Measurements from ENCODE around the gene POLDIP3.

POLDIP3 gene

DNA sequence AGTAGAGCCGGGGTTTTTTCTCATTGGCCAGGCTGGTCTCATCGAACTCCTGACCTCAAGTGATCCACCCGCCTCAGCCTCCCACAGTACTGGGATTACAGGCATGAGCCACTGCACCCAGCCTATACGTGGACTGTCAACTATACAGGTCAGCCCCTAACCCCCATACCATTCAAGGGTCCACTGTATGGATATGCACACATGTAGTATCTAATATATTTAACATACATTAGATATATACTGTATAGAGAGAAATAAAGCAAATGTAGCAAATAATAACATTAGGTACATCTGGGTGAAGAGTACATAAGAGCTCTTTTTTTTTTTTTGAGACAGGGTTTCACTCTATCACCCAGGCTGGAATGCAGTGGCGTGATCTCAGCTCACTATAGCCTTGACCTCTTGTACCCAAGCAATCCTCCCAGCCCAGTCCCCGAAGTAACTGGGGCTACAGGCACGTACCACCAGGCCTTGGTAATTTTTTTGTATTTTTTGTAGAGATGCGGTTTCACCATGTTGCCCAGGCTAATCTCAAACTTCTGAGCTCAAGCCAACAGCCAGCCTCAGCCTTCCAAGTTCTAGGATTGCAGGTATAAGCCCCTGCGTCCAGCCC lies 27.2 kb upstream of the POLDIP3 start:
- no peak for DNase-seq

DNA sequence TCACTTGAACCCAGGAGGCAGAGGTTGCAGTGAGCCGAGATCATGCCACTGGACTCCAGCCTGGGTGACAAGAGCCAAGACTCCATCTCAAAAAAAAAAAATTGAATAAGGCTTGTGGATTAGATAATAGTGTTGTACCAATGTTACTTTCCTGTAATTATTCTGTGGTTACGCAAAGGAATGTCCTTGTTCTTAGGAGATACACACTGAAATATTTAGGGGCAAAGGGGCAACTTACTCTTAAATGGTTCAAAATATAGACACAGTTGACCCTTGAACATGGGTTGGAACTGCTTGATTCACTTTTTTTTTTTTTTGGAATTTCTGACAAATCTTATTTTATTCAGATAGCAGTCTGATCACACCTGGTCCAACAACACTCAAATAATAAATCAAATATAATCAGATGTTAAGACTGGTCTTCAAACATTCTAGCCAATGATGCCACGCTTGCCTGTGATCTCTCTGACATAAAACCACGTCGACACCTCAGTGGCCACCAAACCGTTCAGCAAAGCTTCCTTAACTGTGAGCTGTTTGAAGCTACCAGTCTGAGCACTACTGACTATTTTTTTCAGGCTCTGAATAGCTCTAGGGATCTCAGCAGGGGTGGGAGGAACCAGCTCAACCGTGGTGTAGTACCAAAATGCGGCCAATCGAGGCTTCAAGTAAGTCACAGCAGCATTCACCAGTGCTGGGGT lies 25.0 kb upstream of the POLDIP3 start:
- no peak for DNase-seq

DNA sequence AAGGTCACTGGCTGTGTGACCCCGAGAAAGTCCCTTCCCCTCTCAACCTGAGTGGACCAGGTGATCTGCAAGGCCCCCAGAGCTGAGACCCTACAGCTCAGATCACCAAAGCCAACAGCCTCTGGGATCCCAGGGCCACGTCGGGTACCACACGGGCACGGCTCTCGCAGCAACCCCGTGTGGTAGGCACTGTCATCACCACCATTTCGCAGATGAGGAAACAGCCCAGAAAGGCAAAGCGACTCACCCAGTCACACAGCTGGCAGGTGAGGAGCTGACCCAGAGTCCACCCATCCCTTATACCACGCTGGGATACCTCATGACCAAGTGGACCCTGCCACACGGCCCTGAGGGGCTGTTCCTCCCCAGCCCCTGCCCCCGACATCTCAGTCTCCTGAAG lies 22.9 kb upstream of the POLDIP3 start:
- DNase-seq, result no peak

DNA sequence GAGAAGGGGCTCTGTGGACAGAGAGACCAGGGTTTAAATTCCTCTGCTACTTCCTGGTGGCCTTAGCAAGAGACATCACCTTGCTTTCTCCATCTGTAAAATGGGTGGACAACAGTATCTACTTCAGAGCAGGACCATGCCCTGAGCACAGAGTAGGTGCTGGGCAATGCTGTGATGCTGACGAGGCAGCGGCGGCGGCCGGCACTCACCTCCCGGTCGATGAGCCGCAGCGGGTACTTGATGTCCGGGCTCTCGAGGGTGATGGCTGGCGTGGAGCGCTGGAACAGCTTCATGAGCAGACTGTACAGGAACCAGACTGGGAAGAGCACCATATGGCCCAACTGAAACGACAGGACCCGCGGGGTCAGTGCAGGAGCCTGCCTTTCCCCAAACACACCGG lies 21.8 kb upstream of the POLDIP3 start:
- no peak for DNase-seq

DNA sequence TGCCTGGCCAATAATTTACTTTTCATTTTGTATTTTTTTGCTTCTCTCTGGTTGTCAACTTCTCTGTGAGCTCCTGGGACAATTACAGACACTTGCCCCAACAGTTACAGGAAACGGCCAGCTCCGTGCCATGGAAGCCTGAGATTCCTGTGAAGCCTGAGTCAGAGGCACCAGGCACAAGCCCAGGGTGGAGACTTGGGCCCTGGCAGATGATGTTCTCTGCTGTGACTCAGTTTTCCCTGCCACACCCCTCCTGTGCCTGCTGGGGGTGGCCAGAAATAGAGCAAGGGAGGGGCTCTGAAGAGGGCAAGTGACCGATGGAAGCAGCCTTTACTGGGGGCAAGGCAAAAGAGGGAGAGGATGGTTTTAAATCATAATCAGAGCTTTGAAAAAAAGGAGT lies 20.8 kb upstream of the POLDIP3 start:
- DNase-seq, result no peak

DNA sequence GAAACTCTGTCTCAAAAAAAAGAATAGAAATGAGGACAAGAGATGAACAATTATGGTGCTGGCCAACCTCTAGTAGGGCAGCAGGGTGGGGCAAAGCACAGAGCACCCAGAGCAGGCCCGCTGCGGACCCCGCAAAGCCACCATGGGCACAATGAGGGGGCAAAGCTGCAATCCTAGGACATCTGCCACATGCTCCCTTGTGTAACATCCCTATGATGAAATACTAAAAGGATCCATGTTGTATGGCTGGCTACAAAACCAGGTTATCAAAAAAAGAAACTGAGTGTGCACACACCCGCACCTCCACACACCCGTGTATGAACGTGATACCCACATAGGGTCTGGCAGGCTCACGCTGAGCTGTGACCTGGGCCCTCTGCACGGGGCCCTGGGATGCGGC lies 18.3 kb upstream of the POLDIP3 start:
- no peak for DNase-seq

DNA sequence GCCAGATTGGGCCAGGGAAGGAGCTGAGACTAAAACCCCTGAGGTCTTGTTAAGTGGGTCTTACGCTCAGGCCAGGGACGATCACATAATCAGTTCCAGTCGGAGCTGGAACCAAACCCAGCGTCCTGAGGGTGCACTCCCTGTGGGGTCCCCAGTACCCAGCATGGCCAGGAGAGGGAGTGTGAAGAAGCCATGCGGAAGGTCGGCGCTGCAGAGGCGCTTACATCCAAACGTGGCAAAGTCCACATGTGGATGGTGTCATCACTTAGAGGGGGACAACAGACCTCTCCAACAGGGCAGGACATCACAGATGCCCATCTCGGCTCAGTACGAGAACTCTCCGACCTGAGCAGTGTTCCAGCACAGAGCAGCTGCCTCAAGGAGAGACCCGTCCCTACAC lies 17.4 kb upstream of the POLDIP3 start:
- no peak for DNase-seq

DNA sequence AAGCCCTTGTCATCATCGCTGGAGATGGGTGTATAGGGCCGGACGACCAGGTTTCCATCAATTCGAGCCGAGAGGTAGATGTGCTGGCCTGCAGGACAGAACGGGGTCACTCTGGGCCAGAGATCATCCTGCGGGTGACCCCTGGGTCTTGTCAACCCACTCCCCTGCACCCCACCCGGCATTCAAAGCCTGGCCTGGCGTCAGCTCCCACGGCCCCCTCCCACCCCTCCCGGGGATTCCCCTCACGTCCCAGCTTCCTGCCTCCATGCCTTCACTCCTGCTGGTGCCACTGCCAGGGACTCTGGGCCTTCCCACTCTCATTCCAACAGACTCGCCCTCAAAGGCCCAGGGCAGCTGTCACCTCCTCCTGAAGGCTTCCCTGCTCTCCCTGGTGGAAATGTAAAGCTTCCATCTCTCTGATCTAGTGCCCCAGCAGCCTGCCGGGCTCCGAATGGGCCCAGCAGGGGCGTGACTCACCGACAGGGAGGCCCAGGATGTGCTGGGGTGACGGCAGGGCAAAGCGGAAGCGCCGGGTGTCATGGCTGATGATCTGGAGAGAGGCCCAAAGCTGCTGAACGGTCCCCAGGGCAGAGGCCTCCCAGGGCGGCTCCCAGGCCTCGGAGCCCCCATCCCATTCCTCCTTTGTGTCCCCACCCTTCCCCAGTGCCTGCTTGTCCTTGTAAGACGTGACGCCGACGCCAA lies 16.4 kb upstream of the POLDIP3 start:
- no peak for DNase-seq

DNA sequence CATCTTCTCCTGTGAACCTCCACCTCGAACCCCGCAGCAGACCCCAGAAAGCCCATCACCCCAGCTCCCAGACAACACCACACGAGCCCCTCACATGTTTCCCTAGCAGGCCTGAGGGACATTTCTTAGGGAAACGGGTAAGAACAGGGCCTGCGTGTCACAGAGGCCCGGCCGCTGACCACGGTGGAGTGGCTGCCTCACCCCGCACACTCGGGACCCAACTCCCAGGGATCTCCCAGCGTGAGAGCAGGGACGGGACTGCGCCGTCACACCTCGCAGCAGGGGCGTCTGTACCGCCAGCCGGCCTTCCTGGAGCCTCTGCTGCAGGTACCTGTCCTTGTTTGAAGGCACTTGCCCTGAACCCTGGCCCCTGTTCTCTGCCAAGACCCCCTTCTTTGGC lies 15.5 kb upstream of the POLDIP3 start:
- DNase-seq, result no peak

DNA sequence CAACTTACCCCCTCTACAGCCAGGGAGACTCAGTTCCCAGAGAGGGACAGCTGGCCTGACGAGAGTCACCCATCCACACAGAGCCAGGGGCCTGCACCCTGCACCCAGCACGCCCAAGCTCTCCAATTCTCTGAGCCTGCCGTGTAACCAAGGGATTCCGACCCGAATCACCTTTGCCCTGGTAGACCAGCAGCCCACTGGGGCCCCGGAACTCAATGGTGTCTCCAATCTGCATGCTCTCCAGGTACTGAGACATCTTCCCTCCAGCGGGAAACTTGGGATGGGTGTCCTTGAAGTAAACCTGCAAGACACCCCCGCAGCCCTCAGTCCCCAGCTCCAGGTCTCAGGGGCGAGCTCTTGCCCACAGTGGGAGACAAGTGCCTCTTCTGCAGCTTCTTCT lies 13.3 kb upstream of the POLDIP3 start:
- no peak for DNase-seq

DNA sequence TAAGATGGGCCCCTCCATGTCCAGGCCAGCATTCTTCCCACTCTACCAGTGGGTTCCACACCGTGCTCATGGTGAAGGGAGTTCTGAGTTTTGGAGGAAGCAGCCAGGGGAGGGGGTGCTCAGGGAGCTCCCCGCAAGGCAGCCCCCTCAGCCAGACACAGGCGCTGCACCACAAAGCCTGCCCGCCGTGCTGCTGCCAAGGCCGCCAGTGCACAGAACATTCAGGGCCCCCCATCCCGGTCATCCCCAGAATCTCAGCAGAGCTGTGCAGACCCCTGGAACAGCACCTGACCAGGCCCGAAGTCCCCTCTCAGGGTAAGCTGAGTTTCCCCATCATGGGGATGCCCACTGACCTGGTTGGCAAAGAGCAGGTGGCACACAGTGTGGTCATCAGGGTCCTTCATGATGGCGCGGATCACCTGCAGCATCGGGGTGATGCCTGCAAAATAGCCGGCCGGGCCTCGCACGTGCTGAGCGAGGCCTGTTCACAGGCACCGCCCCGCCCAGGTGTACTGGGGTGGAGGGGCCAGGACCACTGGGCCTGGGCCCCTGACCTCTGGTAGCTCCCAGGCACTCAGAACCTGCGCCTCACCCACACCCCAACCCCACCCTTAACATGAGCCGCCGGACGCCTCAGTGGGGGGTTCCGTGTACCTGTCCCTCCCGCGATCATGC lies 12.4 kb upstream of the POLDIP3 start:
- no peak for DNase-seq

DNA sequence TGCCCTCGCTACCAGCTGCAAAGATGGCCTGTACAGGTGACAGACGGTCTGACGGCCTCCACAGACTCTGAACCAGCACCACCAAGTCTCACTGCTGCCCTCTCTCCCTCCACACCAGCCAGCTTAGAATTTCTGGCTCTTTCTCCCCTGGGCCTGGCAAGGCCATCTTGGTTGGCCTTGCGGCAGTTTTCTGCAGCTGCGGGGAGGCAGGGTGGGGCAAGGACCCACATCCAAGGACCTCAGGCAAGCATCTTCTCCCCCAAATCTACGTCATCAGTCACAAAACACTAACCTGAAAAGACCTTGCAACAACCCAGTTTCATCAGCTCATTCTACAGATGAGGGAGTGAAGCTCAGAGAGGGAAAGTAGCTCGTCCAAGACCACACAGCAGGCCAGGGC lies 11.7 kb upstream of the POLDIP3 start:
- DNase-seq, result no peak

DNA sequence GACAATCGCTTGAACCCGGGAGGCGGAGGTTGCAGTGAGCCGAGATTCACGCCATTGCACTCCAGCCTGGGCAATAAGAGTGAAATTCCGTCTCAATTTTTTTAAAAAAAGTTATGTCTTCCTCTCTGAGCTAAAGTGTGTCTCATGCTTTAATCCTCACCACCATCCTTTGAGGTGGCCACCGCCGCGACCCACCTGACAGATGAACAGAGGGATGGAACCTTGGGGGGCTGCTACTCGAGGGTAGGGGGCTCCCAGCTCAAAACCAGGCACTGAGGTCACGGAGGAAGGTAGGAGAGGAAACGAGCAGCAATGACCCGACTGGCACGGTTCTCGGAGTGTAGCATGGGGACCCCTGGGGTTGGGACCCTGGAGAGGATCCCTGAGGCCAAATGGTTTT lies 10.7 kb upstream of the POLDIP3 start:
- no peak for DNase-seq

DNA sequence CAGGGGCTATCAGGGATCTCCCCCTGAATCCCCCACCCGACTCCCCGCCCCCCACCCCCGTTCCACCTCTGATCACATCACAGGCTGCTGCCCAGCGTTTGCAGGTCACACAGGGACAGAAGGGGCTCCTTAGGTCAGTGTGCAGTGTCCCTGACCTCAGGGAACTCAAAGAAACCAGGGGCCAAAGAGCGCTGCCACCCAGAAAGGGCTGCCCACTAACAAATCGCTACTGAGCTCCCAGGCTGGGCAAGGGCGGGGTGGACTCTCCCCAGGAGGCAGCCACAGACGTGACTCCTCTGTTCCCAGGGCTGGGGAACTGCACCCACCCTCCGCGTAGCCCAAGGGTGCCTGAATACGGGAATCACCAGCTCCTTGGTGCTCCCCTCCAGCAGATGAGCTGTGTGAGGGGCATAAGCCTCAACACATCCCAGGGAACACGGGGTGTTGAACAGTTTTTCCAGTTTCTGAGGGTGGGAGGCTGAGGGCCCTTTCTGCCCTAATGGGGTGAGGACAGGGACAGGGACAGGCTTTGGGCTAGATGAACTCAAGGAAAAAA lies 9.9 kb upstream of the POLDIP3 start:
- no peak for DNase-seq

DNA sequence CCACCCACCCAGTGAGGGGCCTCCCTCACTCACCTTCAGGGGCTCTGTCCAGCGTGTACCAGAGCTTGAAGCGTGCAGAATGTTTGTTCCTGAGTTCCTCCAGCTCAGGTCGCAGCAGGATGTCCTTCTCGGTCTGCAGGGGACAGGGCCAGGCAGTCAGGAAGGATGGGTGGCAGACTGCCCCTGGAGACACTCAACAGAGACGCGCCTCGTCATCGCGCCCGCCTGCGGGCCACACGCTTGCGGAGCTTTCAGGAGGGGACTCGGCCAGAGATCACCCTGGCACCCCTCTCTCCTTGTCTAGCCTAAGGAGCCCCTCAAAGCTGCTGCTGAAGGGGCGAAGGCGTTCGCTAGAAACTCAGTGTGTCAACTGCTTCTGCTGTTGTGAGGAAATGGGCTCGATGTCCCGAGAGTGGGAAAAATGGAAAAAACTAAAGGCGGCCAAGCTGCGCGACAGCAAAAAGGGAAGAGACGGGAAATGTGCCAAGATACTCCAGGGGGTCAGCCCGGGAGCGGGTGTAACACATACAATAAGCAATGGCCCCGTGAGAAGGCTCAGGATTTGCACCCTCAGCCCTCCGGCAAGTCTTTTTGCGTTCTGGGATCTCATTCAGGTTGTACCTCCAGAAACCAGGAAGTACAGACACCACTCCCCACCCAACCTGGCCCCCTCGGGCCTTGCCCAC lies 9.2 kb upstream of the POLDIP3 start:
- DNase-seq, result no peak

DNA sequence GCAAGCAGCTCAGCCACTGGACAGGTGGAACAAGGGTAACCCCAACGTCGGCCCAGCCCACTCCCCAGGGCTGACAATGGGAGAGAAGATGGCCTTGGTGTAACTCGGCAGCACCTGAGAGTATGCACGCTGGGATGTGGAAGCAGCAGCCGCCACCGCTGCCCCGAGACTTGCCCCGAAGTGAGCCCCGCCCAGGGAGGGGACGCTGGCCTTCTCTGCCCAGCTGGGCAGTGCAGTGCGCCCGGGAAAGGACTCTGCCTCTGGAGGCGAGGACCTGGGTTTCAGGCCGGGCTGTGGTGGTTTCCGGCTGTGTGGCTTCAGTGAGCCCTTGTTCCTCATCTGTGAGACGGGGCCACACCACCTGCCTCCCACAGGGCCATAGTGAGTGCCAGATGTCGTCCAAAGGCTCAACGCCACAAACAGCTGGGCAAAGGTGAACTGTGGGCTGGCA lies 8.6 kb upstream of the POLDIP3 start:
- no peak for DNase-seq

DNA sequence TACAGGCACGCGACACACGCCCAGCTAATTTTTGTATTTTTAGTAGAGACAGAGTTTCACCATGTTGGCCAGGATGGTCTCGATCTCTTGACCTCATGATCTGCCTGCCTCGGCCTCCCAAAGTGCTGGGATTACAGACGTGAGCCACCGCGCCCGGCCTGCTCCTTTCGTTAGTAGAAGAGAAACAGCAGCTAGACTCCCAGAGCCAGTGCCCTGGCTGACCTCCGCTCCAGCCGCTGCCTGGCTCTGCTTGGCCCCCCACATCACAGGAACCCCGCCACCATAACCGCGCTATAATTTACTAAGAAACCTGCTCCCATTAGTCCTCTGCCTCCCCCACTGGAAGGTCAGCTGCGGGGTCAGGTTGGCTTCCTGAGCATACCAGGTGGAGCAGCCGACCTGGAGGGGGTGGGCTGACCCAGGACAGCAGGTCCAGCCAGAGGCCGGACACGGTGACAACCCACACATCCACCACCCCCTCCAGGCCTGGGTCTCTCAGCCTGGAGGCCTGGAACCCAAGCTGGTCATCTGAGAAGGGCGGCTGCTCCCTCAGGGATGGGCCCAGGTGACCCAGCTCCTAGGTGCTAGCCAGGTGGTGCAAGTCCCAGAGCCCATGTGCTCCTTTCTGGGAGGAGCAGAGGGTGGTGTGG lies 7.5 kb upstream of the POLDIP3 start:
- DNase-seq, result no peak

DNA sequence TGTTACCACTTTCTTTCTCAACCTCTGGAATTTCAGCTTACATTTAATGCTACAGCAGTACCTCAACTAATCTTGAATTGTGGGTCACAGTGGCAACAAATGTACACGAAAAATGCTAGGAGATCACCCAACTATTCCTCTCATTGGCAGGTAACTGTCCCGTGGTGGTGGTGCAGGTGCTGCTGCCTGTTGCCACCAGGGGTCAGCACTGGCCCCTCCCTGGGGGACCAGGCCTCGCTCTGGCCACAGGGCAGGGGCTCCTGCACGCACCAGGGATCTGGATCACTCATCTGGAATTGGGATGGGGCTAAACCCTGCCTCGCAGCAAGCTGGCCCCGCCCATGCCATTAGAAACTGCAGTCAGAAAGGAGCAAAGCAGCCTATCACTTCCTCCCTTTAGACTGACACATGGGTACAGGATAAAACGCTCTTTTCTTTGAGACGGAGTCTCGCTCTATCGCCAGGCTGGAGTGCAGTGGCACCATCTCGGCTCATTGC lies 6.9 kb upstream of the POLDIP3 start:
- peak; percentile 17 for DNase-seq

DNA sequence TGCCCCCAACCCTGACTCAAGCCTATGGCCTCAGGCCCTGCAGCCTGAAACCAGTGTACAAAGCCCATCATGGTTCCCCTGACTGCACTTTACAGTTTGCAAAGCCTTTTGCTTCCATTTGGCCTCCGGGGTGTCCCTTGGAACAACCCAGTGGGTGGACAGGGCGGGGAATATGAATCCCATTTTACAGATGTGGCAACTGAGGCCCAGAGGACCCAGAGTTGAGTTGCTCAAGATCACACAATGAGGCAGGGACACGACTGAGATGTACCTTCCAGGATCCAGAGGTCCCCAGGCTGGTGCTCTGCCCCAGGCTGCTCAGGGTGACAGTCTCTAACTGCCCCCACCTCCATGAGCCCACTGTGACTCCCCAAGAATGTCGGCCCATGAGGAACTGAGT lies 5.4 kb upstream of the POLDIP3 start:
- no peak for DNase-seq

DNA sequence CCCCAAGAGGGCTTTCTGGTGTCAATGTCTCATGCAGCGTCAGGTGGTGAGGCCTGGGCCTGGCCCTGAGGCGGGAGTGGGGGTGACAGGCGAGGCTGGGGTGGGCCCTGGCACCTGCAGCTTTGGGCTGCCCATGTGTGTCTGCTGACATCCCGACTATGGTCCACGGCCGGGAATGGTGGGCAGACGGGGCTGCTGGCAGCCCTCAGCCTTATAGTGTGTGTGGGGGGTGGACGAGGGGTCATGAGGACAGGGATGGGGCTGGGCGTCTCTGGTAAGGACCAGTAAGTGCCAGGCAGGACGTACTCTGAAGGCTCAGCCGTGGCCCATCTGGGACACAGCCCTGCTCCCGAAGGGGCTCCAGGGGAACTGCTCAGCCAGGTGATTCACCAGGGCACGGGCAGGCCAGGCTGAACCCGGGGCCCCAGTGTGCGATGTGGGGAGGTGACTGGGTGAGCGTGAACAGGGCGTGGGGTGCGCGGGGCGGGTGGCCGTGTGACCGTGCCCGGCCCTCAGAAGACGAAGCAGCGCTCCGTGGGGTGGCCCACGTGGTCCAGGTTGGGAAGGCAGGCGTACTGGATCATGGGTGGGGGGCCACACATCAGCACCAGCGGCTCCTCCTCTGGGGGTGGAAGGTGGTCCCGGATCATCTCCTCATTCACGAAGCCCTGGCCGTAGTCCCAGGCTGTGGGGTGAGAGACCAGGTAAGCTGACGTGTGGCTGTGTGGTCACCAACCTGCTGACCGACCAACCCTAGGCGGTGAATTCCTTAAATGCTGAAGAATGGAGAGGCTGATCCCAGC lies 4.8 kb upstream of the POLDIP3 start:
- DNase-seq, result no peak

Data from NCI-H526 treated with DMSO at 0.1 percent for 48 hours (cell line).